Hepatocyte (in vitro differentiated cells): ENCODE results near the gene CPT2.

ENCODE experiments used
- EZH2phosphoT487 ChIP-seq: fragments of 200-600 bp; sonication (generic); IDR thresholded peaks from one replicate; pipeline ENCODE4 v1.6.1; 2018; ENCODE audit warnings: antibody characterized with exemption, mild to moderate bottlenecking, low read depth, moderate library complexity; ENCODE audit not compliant: unreplicated experiment, severe bottlenecking
- TF ChIP-seq, protein P1 (sequence below): fragments of 200-600 bp; sonication (generic); IDR thresholded peaks from 2 replicates; pipeline ENCODE4 v1.5.1; 2016; ENCODE audit warnings: antibody characterized with exemption, mild to moderate bottlenecking; ENCODE audit not compliant: poor library complexity

GRCh38 chr1:53237638-53238037 is 41.0 kb downstream of the CPT2 start:
- TF ChIP-seq, protein P1, sequence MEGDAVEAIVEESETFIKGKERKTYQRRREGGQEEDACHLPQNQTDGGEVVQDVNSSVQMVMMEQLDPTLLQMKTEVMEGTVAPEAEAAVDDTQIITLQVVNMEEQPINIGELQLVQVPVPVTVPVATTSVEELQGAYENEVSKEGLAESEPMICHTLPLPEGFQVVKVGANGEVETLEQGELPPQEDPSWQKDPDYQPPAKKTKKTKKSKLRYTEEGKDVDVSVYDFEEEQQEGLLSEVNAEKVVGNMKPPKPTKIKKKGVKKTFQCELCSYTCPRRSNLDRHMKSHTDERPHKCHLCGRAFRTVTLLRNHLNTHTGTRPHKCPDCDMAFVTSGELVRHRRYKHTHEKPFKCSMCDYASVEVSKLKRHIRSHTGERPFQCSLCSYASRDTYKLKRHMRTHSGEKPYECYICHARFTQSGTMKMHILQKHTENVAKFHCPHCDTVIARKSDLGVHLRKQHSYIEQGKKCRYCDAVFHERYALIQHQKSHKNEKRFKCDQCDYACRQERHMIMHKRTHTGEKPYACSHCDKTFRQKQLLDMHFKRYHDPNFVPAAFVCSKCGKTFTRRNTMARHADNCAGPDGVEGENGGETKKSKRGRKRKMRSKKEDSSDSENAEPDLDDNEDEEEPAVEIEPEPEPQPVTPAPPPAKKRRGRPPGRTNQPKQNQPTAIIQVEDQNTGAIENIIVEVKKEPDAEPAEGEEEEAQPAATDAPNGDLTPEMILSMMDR = no peak
- TF ChIP-seq EZH2phosphoT487 = no peak
